Endothelial cell of umbilical vein (primary cell): Measurements from ENCODE around the gene SPOP. TPM values are rescaled to one million over a fixed set of nuclear protein-coding genes. Genes with fewer than 3 reads are reported as not detected.

Source experiments
- BruUV-seq: library from RNA; stranded (reverse); fragments of 400-500 nt; replicated peaks from 2 replicates; lab custom pipeline; 2021; lab: Mats Ljungman, UMichigan
- CTCF ChIA-PET: fragments of 300-600, 350-600 bp; sonication (Branson Sonifier 250); formaldehyde crosslinking; loops from one replicate; lab custom pipeline; 2021; ENCODE audit warnings: antibody characterized with exemption, inconsistent platforms; lab: Charles Lee
- POLR2A ChIA-PET: fragments of 300-600, 350-600 bp; sonication (Branson Sonifier 250); formaldehyde crosslinking; loops from one replicate; lab custom pipeline; 2021; ENCODE audit warnings: antibody characterized with exemption, inconsistent platforms; lab: Charles Lee
- DNase-seq: peaks from one replicate; pipeline ENCODE4 v3.0.0-alpha.2; 2011; ENCODE audit warnings: low read depth, low spot score
- FAIRE-seq: peaks from 2 replicates; lab custom pipeline; 2011; peaks lifted over from hg19 to GRCh38; lab: Jason Lieb, UNC
- H2AFZ ChIP-seq: 2 replicates; pipeline ENCODE4 v1.6.0; 2012; ENCODE audit warnings: low read depth, low read length, control low read depth, inconsistent platforms
- H3K27ac ChIP-seq: 2 replicates; pipeline ENCODE4 v1.5.1; 2011; ENCODE audit warnings: low read depth, mild to moderate bottlenecking, control low read depth, low read length, moderate library complexity; ENCODE audit not compliant: insufficient read depth
- H3K27me3 ChIP-seq, 2 experiments: 2 replicates each; pipeline versions ENCODE4 v1.6.0 to v1.6.1; 2011; ENCODE audit warnings: low read length in 2 of 2, mixed read lengths in 1 of 2; ENCODE audit not compliant: control insufficient read depth in 2 of 2, insufficient read depth in 2 of 2
- H3K36me3 ChIP-seq, 2 experiments: 2 replicates in 1 of 2; 3 replicates in 1 of 2; pipeline ENCODE4 v1.5.1; 2011; ENCODE audit warnings: low read length in 2 of 2, mild to moderate bottlenecking in 1 of 2, moderate library complexity in 1 of 2; ENCODE audit not compliant: control insufficient read depth in 2 of 2, insufficient read depth in 2 of 2; ENCODE audit errors: extremely low read depth in 1 of 2
- H3K4me1 ChIP-seq: 3 replicates; pipeline ENCODE4 v1.5.1; 2011; ENCODE audit warnings: mild to moderate bottlenecking, low read length; ENCODE audit not compliant: control insufficient read depth, insufficient read depth; ENCODE audit errors: extremely low read depth
- H3K4me2 ChIP-seq: 2 replicates; pipeline ENCODE4 v1.6.1; 2011; ENCODE audit warnings: low read length, control low read depth, mixed read lengths; ENCODE audit not compliant: insufficient read depth
- H3K4me3 ChIP-seq, 3 experiments: fragments of 200-600 bp in 1 of 3; sonication (generic), shearing (Covaris generic) in 1 of 3; replicated peaks in 1 of 3; 2 replicates each; pipeline ENCODE4 v1.5.1; 2011 to 2016; ENCODE audit warnings: control low read depth in 3 of 3, low read length in 3 of 3, mild to moderate bottlenecking in 2 of 3, inconsistent platforms in 1 of 3, low read depth in 1 of 3, moderate library complexity in 1 of 3; ENCODE audit not compliant: insufficient read depth in 1 of 3
- H3K79me2 ChIP-seq: 2 replicates; pipeline ENCODE4 v1.6.0; 2012; ENCODE audit warnings: low read length, inconsistent platforms; ENCODE audit not compliant: control insufficient read depth, insufficient read depth
- H3K9ac ChIP-seq: replicated peaks from 2 replicates; pipeline ENCODE3; 2011; ENCODE audit warnings: low read length, control low read depth; ENCODE audit not compliant: insufficient read depth; ENCODE audit errors: extremely low read depth
- H3K9me1 ChIP-seq: replicated peaks from 3 replicates; pipeline ENCODE4 v1.6.0; 2011; ENCODE audit warnings: mild to moderate bottlenecking, low read length; ENCODE audit not compliant: control insufficient read depth, insufficient read depth; ENCODE audit errors: extremely low read depth
- H3K9me3 ChIP-seq: replicated peaks from 2 replicates; pipeline ENCODE4 v1.5.1; 2012; ENCODE audit warnings: low read length, inconsistent platforms; ENCODE audit not compliant: control insufficient read depth, insufficient read depth
- H4K20me1 ChIP-seq: replicated peaks from 2 replicates; pipeline ENCODE3; 2011; ENCODE audit warnings: mild to moderate bottlenecking, low read length; ENCODE audit not compliant: control insufficient read depth, insufficient read depth; ENCODE audit errors: extremely low read depth
- EZH2 ChIP-seq: IDR thresholded peaks from 2 replicates; pipeline ENCODE4 v1.6.1; 2012; ENCODE audit warnings: borderline replicate concordance, low read depth, mild to moderate bottlenecking, moderate library complexity, low read length, inconsistent platforms; ENCODE audit not compliant: severe bottlenecking
- FOS ChIP-seq: IDR thresholded peaks from 2 replicates; pipeline ENCODE4 v1.6.1; 2011; ENCODE audit warnings: mild to moderate bottlenecking, low read length, moderate library complexity, borderline replicate concordance; ENCODE audit not compliant: insufficient read depth
- JUN ChIP-seq: IDR thresholded peaks from 2 replicates; pipeline ENCODE4 v1.6.1; 2011; ENCODE audit warnings: borderline replicate concordance, low read depth; ENCODE audit not compliant: insufficient read length, insufficient read depth
- POLR2A ChIP-seq: IDR thresholded peaks from 2 replicates; pipeline ENCODE4 v1.6.1; 2012; ENCODE audit warnings: low read depth, mild to moderate bottlenecking, control low read depth, low read length
- dilution Hi-C: fragments of 300-500 bp; cut with MboI; formaldehyde crosslinking; loops from one replicate; pipeline ENCODE4 v1.15.0; 2019; ENCODE audit warnings: low sequenced_read_pairs; ENCODE audit not compliant: extremely low pct_ligation_motif_present
- intact Hi-C: fragments of 100-400 bp; cut with micrococcal nuclease; formaldehyde crosslinking; loops from one replicate; pipeline ENCODE4 v1.10.0; 2022
- polyA plus RNA-seq, 4 experiments: library from polyadenylated mRNA; depleted of rRNA in 3 of 4; stranded (reverse) in 3 of 4; unstranded in 1 of 4; fragments of >200 nt; gene quantifications; 2 replicates each; pipeline versions ENCODE4 v1.2.1 to v1.2.3, GENCODE V29; 2011 to 2012; ENCODE audit warnings: missing spikeins in 1 of 4
- total RNA-seq: library from RNA; stranded (reverse); gene quantifications from 2 replicates; pipeline ENCODE4 v1.2.3, GENCODE V29; 2021

The SPOP gene
- total and polyA plus RNA-seq, 2 donors (not counting 3 experiments of a cell fraction or from before 2014, with no cell fraction given) = 46.9 to 61.0 TPM

- BruUV-seq = no TSS peak
These were observed 7.3 kb downstream of the SPOP start for GRCh38 chr17:49670641-49671040.

GRCh38 chr17:49670002-49670401, 7.9 kb downstream of the SPOP start:
- peak overlapping the region in 1 of 3 experiments; percentile 53 for H3K4me3 ChIP-seq
- no peaks in the 10 kb centered on the region for H3K9me3 ChIP-seq
- peak overlapping the region; percentile 93 for H3K4me2 ChIP-seq
- no TSS peak for BruUV-seq
- peak overlapping the region; percentile 43 for H3K27ac ChIP-seq
- ChIA-PET CTCF (interaction anchor here (0.6 to 2.5 kb wide), 11 partner anchors 11 to 236 kb away, joined by 3 to 15 read pairs (median 4); partner anchors contain the start of gene NXPH3), POLR2A (interaction anchor here (0.6 kb wide), 1 partner anchor 44 kb away, joined by 6 read pairs; no protein-coding TSS in a partner anchor)
- TF ChIP-seq EZH2 = no peak
- no peak for TF ChIP-seq POLR2A
- peak; percentile 28 for TF ChIP-seq JUN
- H4K20me1 ChIP-seq = no peaks in the 10 kb centered on the region
- no peaks in the 10 kb centered on the region for H3K9me1 ChIP-seq
- H2AFZ ChIP-seq = no peak overlapping the region
- dilution Hi-C loops (no loop called here), intact Hi-C loops (no loop called here)
- peak overlapping the region; percentile 38 for H3K9ac ChIP-seq
- H3K79me2 ChIP-seq = peaks cover 71% of the 10 kb centered on the region
- FAIRE-seq (peak; percentile 43), DNase-seq (peak; percentile 77)
- no peaks in the 10 kb centered on the region for H3K36me3 ChIP-seq
- H3K27me3 ChIP-seq = no peaks in the 10 kb centered on the region
- peaks cover 17% of the 10 kb centered on the region for H3K4me1 ChIP-seq

More at GRCh38 chr17:49670641-49671040, 7.3 kb downstream of the SPOP start:
- peak overlapping the region; percentile 93 for H3K4me2 ChIP-seq
- no peak for DNase-seq
- peaks cover 77% of the 10 kb centered on the region for H3K79me2 ChIP-seq
- FAIRE-seq = no peak
- H3K9me1 ChIP-seq = no peaks in the 10 kb centered on the region
- peaks cover 17% of the 10 kb centered on the region for H3K4me1 ChIP-seq
- no peak overlapping the region for H2AFZ ChIP-seq
- dilution Hi-C loops = no loop called here
- intact Hi-C loops = no loop called here
- peak overlapping the region; percentile 43 for H3K27ac ChIP-seq
- peak overlapping the region in 1 of 3 experiments; percentile 53 for H3K4me3 ChIP-seq
- no peak for TF ChIP-seq FOS
- TF ChIP-seq JUN = no peak
- ChIA-PET POLR2A (interaction anchor here (0.6 kb wide), 1 partner anchor 43 kb away, joined by 6 read pairs; no protein-coding TSS in a partner anchor), CTCF (interaction anchor here (1.0 to 2.5 kb wide), 9 partner anchors 11 to 101 kb away, joined by 3 to 15 read pairs (median 4); partner anchors contain the start of gene NXPH3)
- H3K9ac ChIP-seq = peak overlapping the region; percentile 38
- H3K27me3 ChIP-seq = no peaks in the 10 kb centered on the region
- no peaks in the 10 kb centered on the region for H4K20me1 ChIP-seq
- H3K36me3 ChIP-seq = no peaks in the 10 kb centered on the region
- H3K9me3 ChIP-seq = no peaks in the 10 kb centered on the region
